Adrenal gland (tissue), 12 donors: ENCODE measurements around the gene ZNF57. TPM values are rescaled to one million over a fixed set of nuclear protein-coding genes. Genes with fewer than 3 reads are reported as not detected.
"Not testable (repeated sequence)": the region's sequence is repeated elsewhere in the genome, so short reads cannot be mapped to it uniquely, and the experiment has no call there.

Source experiments
- DNase-seq, 7 donors: peaks; one replicate each; pipeline ENCODE4 v3.0.0-alpha.2; 2019 to 2020
- H3K27ac ChIP-seq, 5 donors: fragments of 200-600 bp; sonication (generic) in 4 of 5; 1 replicate in 3 of 5; 2 replicates in 2 of 5; pipeline versions ENCODE4 v1.5.1 to v1.8.0; 2016 to 2020; ENCODE audit warnings: mild to moderate bottlenecking in 1 of 5
- H3K27me3 ChIP-seq: fragments of 200-600 bp; 2 replicates; pipeline ENCODE4 v1.8.0; 2021
- H3K36me3 ChIP-seq, 2 donors: fragments of 200-600 bp; replicated peaks in 1 of 2; 1 replicate in 1 of 2; 2 replicates in 1 of 2; pipeline versions ENCODE4 v1.5.1 to v1.8.0; 2018 to 2022
- H3K4me1 ChIP-seq, 2 donors: fragments of 200-600 bp; replicated peaks in 1 of 2; 1 replicate in 1 of 2; 2 replicates in 1 of 2; pipeline versions ENCODE4 v1.5.1 to v1.8.0; 2018 to 2021
- H3K4me3 ChIP-seq, 4 donors: fragments of 200-600 bp; sonication (generic) in 3 of 4; one replicate each; pipeline ENCODE4 v1.5.1; 2016 to 2018
- H3K9me3 ChIP-seq, 3 donors: fragments of 200-600 bp; sonication (generic) in 1 of 3; replicated peaks in 1 of 3; 1 replicate in 2 of 3; 2 replicates in 1 of 3; pipeline versions ENCODE4 v1.5.1 to v1.8.0; 2016 to 2021
- POLR2A ChIP-seq, 2 donors: fragments of 450-650 bp; IDR thresholded peaks; one replicate each; pipeline ENCODE4 v1.6.1; 2017; ENCODE audit warnings: antibody characterized with exemption in 2 of 2, mild to moderate bottlenecking in 2 of 2, moderate library complexity in 1 of 2
- WGBS, 4 donors: extraction: QIAGEN DNeasy Blood & Tissue Kit in 2 of 4; methylation state at CpG; one replicate each; pipeline versions ENCODE4 v1.1.5 to v1.1.7; 2013 to 2017; 5-methylcytosine and 5-hydroxymethylcytosine counted together
- intact Hi-C, 2 donors: fragments of 100-400 bp; cut with DNase I; formaldehyde crosslinking; loops; one replicate each; pipeline versions ENCODE4 v1.14.1 to v1.15.0; 2022 to 2023
- polyA plus RNA-seq, 3 donors: library from polyadenylated mRNA; stranded (reverse); fragments of 200-250 nt in 2 of 3; fragments of 350-450 nt in 1 of 3; fragmentation: Illumina TruSeq in 1 of 3; extraction: RNeasy Lipid Tissue Mini Kit (QIAGEN cat#74804) in 1 of 3; gene quantifications; one replicate each; pipeline ENCODE4 v1.2.3, GENCODE V29; 2013 to 2014
- total RNA-seq, 9 donors: library from RNA; depleted of rRNA in 4 of 9; stranded (reverse); fragments of >200 nt in 4 of 9; fragments of 120-200 nt in 1 of 9; fragmentation: NEBNext Ultra II Directional in 1 of 9; extraction: Animal tissue kit (Norgen Biotek cat#: 25700) in 1 of 9; gene quantifications; one replicate each; pipeline versions ENCODE4 v1.1.0 to v1.2.4, GENCODE V29; 2013 to 2023
- TF ChIP-seq, protein P1 (sequence below), 6 experiments: fragments of 450-650 bp in 4 of 6; fragments of 200-600 bp in 2 of 6; sonication (generic) in 1 of 6; IDR thresholded peaks; 1 replicate in 5 of 6; 2 replicates in 1 of 6; pipeline versions ENCODE4 v1.5.1 to v1.8.0; 2016 to 2021; ENCODE audit warnings: antibody characterized with exemption in 6 of 6, mild to moderate bottlenecking in 2 of 6, moderate library complexity in 1 of 6
- donor health status: healthy with polysubstance abuse.
- donor health status: Bipolar disorder and iron deficiency.
- donor health status: DM: yes; HTN: yes; CAD: no.
- donor health status: DM: no; HTN: no; CAD: no.
- donor health status: DM: no; HTN: no; CAD: no.
- donor health status: DM: yes; HTN: yes; CAD: no.

Gene ZNF57
- total and polyA plus RNA-seq, 12 donors: 2.6 to 5.7 (median 3.4) TPM

DNA sequence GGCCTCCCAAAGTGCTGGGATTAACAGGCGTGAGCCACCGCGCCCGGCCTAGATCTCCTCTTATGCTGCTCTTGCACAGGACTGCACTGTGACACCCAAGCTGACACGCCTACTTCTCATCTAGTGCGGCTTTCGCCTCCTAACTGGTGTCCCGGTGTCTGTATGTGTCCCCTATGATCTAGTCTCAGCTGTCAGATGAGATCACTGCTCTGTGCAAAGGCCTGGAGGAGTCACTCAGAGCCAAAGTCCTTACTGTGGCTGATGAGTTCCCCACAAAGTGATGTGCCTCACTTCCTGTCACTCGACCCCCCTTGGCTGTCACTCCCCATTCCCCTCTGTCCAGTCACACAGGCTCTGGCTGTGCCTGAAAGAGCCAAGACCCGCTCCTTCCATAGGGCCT, 31.1 kb upstream of the ZNF57 start:
- DNase-seq: no peak
- Histone ChIP-seq H3K9me3 (no peaks in the 10 kb centered on the region), H3K27ac (no peak overlapping the region), H3K4me3 (no peak overlapping the region), H3K4me1 (no peaks in the 10 kb centered on the region), H3K36me3 (no peaks in the 10 kb centered on the region), H3K27me3 (no peaks in the 10 kb centered on the region)
- 77 to 87% (median 84%) methylated on average over 8 to 10 of the region's 10 CpGs for WGBS, 4 donors
- intact Hi-C loops: loop anchor here (5.0 to 10.0 kb wide), 2 partner anchors 222 to 225 kb away; no protein-coding TSS in a partner anchor
- no peak for TF ChIP-seq POLR2A (IDR thresholded peaks at IDR 0.05)
- TF ChIP-seq, protein P1, sequence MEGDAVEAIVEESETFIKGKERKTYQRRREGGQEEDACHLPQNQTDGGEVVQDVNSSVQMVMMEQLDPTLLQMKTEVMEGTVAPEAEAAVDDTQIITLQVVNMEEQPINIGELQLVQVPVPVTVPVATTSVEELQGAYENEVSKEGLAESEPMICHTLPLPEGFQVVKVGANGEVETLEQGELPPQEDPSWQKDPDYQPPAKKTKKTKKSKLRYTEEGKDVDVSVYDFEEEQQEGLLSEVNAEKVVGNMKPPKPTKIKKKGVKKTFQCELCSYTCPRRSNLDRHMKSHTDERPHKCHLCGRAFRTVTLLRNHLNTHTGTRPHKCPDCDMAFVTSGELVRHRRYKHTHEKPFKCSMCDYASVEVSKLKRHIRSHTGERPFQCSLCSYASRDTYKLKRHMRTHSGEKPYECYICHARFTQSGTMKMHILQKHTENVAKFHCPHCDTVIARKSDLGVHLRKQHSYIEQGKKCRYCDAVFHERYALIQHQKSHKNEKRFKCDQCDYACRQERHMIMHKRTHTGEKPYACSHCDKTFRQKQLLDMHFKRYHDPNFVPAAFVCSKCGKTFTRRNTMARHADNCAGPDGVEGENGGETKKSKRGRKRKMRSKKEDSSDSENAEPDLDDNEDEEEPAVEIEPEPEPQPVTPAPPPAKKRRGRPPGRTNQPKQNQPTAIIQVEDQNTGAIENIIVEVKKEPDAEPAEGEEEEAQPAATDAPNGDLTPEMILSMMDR (IDR thresholded peaks at IDR 0.05): no peak

DNA sequence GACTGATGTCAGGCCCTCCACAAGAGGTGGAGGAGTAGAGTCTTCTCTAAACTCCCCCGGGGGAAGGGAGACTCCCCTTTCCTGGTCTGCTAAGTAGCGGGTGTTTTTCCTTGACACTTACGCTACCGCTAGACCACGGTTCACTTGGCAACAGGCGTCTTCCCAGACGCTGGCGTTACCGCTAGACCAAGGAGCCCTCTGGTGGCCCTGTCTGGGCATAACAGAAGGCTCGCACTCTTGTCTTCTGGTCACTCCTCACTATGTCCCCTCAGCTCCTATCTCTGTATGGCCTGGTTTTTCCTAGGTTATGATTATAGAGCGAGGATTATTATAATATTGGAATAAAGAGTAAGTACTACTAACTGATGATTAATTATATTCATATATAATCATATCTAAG, 28.6 kb upstream of the ZNF57 start:
- TF ChIP-seq, protein P1 (IDR thresholded peaks at IDR 0.05): peak in 5 of 6 experiments; percentile 30 to 64 (median 53)
- 8 to 25% (median 14%) methylated on average over 1 to 10 of the region's 11 CpGs for WGBS, 4 donors
- not testable (repeated sequence) for H3K9me3 ChIP-seq, H3K4me1 ChIP-seq, H3K4me3 ChIP-seq, H3K36me3 ChIP-seq, H3K27me3 ChIP-seq, H3K27ac ChIP-seq
- DNase-seq: peak in 3 of 7 donors; percentile 26 to 54 (median 28)
- intact Hi-C loops: loop anchor here in 1 of 2 donors (10.0 kb wide), 1 partner anchor 227 kb away; no protein-coding TSS in a partner anchor

DNA sequence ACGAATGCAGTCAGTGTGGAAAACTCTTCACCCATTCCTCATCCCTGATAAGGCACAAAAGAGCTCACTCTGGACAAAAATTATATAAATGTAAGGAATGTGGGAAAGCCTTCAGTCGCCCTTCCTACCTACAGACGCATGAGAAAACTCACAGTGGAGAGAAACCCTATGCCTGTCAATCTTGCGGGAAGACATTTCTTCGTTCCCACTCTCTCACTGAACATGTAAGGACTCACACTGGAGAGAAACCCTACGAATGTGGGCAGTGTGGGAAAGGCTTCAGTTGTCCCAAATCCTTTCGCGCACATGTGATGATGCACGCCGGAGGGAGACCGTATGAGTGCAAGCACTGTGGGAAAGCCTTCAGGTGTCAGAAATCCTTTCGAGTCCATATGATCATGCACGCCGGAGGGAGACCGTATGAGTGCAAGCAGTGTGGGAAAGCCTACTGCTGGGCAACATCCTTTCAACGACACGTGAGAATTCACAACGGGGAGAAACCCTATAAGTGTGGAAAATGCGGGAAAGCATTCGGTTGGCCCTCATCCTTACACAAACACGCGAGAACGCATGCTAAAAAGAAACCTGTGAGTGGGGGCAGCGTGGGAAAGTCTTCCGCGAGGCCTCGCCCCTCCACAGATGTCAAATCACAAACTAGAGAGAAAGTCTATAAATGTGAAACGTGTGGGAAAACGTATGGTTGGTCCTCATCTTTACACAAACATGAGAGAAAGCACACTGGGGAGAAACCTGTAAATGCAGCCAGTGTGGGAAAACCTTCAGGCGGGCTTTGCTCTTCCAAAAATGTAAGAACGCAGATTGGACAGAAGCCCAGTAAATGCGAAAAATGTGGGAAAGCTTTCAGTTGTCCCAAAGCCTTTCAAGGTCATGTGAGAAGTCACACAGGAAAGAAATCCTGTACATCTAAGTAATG, 23.1 kb upstream of the ZNF57 start:
- no peak for DNase-seq
- intact Hi-C loops: loop anchor here in 1 of 2 donors (10.0 kb wide), 1 partner anchor 233 kb away; no protein-coding TSS in a partner anchor

More for the DNA sequence above, 23.1 kb upstream of the ZNF57 start:
- Histone ChIP-seq H3K9me3 (peaks cover 0 to 12% (median 0%) of the 10 kb centered on the region in 3 donors), H3K36me3 (no peaks in the 10 kb centered on the region), H3K27ac (no peak overlapping the region), H3K4me3 (no peak overlapping the region), H3K4me1 (no peaks in the 10 kb centered on the region), H3K27me3 (no peaks in the 10 kb centered on the region)
- WGBS, 4 donors: 85 to 86% (median 86%) methylated on average over 32 of the region's 32 CpGs
- TF ChIP-seq, protein P1 (IDR thresholded peaks at IDR 0.05): no peak
- no peak for TF ChIP-seq POLR2A (IDR thresholded peaks at IDR 0.05)
